CD4-positive, alpha-beta T cell treated with Interleukin-1 beta for 1 hour (primary cell): ENCODE measurements around the gene OSBPL5.

ENCODE experiments used
- DNase-seq, 2 donors: peaks; one replicate each; pipeline ENCODE4 v3.0.0-alpha.2; 2020 to 2022

The OSBPL5 gene

GRCh38 chr11:3165152-3165705 is at the start of gene OSBPL5:
TSS of gene OSBPL5 (minus strand) at chr11:3165310. CDS start at chr11:3129148, 36,162 bp downstream.
- DNase-seq, result peak; percentile 47 to 52

GRCh38 chr11:3214420-3214699 is 49.2 kb upstream of the OSBPL5 start:
- no peak for DNase-seq

GRCh38 chr11:3213659-3214419 is 48.7 kb upstream of the OSBPL5 start:
- DNase-seq, result no peak

GRCh38 chr11:3208272-3208671 is 43.2 kb upstream of the OSBPL5 start:
- no peak for DNase-seq

- DNase-seq, result no peak
These were observed 42.5 kb upstream of the OSBPL5 start for GRCh38 chr11:3207526-3208189.

DNA sequence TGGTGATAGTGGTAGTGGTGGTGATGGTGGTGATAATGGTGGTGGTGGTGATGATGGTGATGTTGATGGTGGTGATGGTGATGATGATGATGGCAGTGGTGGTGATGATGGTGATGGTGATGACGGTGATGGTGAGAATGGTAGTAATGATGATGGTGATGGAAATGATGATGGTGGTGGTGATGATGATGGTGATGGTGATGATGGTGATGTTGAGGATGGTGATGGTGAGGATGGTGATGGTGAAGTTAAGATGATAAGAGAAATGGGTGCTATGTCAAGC is 41.8 kb upstream of the OSBPL5 start:
- DNase-seq, result no peak

DNA sequence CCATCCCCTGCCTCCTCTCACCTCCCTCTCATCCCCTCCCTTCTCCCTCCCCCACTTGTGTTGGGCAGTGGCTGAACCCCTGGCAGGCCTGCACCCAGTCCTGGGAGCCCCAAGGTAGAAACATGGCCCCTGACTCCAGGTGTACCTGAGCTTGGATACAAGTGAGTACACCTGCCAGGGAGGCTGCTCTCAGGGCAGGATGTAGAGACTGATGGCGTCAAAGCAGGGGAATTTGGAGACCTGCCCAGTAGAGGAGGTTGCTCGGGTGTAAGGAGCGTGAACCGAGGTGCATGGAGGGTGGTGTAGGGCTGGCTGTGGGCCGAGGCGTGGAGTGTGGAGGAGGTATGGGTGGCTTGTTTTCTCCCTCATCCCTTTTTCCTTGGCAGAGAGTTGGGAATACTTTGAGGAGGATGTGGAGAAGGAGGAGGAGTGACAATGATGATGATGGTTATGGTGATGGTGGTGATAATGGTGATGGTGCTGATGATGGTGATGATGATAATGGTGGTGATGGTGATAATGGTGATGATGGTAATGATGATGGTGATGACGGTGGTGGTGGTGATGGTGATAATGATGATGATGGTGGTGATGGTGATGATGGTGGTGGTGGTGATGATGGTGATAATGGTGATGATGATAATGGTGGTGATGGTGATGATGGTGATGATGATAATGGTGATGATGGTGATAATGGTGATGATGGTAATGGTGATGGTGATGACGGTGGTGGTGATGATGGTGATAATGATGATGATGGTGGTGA is 41.2 kb upstream of the OSBPL5 start:
- no peak for DNase-seq

GRCh38 chr11:3205261-3206155 is 40.4 kb upstream of the OSBPL5 start:
- DNase-seq, result no peak

GRCh38 chr11:3204141-3205015 is 39.3 kb upstream of the OSBPL5 start:
- no peak for DNase-seq

GRCh38 chr11:3203221-3204043 is 38.3 kb upstream of the OSBPL5 start:
- DNase-seq, result no peak

DNA sequence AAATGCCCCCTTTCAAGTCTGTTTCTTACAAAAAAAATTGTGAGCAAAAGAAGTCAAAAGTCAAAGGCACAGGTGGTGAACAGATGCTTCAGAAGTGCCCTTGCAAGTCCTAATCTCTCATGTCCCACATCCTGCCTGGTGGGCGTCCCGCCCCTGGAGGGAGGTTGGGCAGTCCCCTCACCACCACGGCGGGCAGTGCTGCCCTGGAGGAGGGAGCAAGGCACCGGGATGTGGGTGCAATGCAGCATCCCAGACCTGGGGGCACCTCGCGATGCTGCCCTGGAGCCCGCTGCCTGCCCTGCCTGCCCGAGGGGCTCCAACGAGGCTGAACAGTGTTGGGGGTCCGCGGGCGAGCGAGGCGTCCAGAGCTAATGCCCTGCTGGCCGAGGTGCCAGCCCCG is 37.6 kb upstream of the OSBPL5 start:
- no peak for DNase-seq

GRCh38 chr11:3202305-3202704 is 37.2 kb upstream of the OSBPL5 start:
- DNase-seq, result no peak

DNA sequence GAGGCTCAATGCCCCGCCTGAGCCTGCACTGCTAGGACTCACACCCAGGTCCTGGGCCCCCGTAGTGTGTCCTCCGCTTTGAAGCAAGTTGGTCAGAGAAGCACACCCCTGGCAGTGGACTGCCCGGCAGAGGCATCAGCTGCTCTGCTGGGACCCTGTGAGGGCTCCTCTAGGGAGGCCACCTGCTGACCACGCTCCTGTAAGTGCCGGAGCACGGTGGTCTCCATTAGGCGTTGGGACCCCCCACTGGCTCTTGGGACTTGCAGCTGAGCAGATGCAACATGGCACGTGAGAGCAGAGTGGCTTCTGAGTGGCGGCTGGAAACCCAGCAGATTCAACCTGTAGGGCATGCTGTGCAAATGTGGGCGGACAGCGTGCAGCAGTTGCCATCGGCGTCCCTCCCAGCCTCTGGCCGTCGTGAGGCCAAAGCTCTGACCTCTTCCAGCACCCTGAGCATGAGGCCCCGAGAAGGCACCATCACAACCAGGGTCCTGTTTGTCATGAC is 36.6 kb upstream of the OSBPL5 start:
- DNase-seq, result no peak

DNA sequence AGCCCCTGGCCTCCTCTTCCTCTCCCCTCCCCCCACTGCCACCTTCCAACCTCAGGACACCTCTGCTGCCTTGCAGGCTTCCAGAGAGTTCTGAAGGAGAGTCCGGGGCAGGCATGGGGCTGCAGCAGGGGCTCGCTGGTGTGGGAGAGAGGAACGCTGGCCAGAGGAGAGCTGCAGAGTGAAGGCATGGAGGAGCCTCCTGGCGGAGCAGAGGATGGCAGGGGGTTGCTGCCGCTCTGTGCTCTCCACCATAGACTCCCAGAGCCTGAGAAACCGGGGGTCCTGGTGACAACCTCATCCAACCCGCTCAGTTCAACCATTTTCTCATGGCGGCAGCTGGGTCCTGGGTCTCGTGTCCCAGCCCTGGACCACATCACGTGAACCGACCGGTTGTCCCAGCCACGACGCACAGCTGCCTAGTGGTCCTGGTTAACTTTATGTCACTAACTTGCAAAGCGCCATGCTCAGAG is 36.0 kb upstream of the OSBPL5 start:
- DNase-seq, result no peak

GRCh38 chr11:3200388-3201111 is 35.4 kb upstream of the OSBPL5 start:
- DNase-seq, result no peak

DNA sequence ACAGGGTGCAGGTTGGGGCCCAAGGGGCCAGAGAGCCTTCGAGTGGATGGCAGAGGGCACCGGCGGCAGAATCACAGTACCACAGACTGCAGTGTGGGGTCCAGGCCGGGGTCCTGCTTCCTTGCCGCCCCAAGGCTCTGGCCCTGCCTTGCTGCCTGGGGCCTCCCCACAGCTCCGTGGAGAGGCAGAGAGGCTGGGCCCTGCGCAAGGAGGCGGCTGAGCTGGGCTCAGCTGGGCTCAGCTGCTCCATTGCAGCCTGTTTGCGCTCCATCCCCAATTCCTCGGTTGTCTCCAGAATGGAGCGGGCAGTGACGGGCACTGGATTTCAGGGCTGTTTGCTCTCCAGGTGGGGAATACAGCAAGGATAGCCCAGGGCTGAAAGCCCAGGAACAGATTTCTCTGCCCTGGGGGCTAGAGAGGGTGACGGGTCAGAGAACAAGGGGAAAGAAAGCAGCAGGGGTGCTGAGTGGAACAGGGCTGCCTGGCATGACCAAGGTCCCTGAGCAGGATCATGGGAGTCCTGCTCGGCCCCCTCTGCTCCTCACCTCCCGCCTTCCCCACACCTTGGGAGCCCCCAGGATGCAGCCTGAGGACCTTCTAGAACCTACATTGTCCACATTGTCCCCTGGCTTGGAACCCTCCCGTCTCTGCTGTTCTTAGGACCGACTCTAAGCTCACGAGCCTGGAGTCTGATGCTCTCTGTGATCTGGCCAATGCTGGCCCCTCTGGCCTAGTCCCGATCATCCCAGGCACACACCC is 34.6 kb upstream of the OSBPL5 start:
- no peak for DNase-seq

- no peak for DNase-seq
These were observed 33.7 kb upstream of the OSBPL5 start for GRCh38 chr11:3198815-3199214.

- no peak for DNase-seq
These were observed 32.9 kb upstream of the OSBPL5 start for GRCh38 chr11:3197878-3198528.
